Right atrium auricular region (tissue), 2 donors: Measurements from ENCODE around the gene TERF2IP. TPM values are rescaled to one million over a fixed set of nuclear protein-coding genes. Genes with fewer than 3 reads are reported as not detected.

Experiments
- DNase-seq: peaks from one replicate; pipeline ENCODE4 v3.0.0-alpha.2; 2019; ENCODE audit warnings: low spot score
- H3K27ac ChIP-seq, 2 donors: fragments of 200-600 bp; sonication (generic); 1 replicate in 1 of 2; 2 replicates in 1 of 2; pipeline ENCODE4 v1.5.1; 2016 to 2019
- H3K27me3 ChIP-seq, 2 donors: fragments of 200-600 bp; sonication (generic); one replicate each; pipeline versions ENCODE4 v1.5.1 to v1.6.0; 2017 to 2019
- H3K36me3 ChIP-seq: fragments of 200-600 bp; sonication (generic); one replicate; pipeline ENCODE4 v1.5.1; 2016
- H3K4me1 ChIP-seq, 2 donors: fragments of 200-600 bp; sonication (generic); one replicate each; pipeline versions ENCODE4 v1.5.1 to v1.6.0; 2017 to 2019
- H3K4me3 ChIP-seq, 2 donors: fragments of 200-600 bp; sonication (generic); 1 replicate in 1 of 2; 2 replicates in 1 of 2; pipeline ENCODE4 v1.5.1; 2017 to 2019; ENCODE audit warnings: mild to moderate bottlenecking in 1 of 2, moderate library complexity in 1 of 2
- H3K9me3 ChIP-seq, 2 donors: fragments of 200-600 bp; sonication (generic); one replicate each; pipeline ENCODE4 v1.5.1; 2019
- total RNA-seq, 2 donors: library from RNA; depleted of rRNA; stranded (reverse); fragments of >200 nt; gene quantifications; one replicate each; pipeline ENCODE4 v1.1.0, GENCODE V29; 2016
- TF ChIP-seq, protein P1 (sequence below), 2 donors: fragments of 200-600 bp; sonication (generic); IDR thresholded peaks; one replicate each; pipeline ENCODE4 v1.5.1; 2019; ENCODE audit warnings: antibody characterized with exemption in 2 of 2

TERF2IP gene
- total RNA-seq, 2 donors from 2014 or later: 77.8 to 81.8 TPM

DNA sequence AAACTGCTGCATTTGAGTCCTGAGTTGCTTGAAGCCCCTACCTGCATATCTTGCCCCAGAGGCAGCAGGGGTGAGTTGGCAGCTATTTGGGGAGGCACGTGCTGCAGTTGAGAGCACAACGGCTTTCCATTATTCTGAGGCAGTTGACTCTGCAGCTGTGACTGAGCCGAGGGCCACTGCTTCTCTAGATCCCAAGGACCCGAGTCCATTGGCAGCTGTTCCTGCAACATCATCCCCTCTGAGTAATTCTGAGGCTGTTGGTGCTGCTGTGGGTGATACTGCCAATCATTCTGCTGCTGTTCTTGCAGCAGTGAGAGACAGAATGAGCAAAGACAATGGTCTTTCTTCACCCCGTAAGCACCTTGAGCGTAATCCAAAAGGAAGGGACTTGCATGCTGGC is 12.7 kb downstream of the TERF2IP start:
- no peak for DNase-seq
- Histone ChIP-seq H3K4me3 (no peak overlapping the region), H3K27ac (no peak overlapping the region), H3K27me3 (no peaks in the 10 kb centered on the region), H3K36me3 (peaks cover 39% of the 10 kb centered on the region), H3K9me3 (no peaks in the 10 kb centered on the region), H3K4me1 (no peaks in the 10 kb centered on the region)
- TF ChIP-seq, protein P1, sequence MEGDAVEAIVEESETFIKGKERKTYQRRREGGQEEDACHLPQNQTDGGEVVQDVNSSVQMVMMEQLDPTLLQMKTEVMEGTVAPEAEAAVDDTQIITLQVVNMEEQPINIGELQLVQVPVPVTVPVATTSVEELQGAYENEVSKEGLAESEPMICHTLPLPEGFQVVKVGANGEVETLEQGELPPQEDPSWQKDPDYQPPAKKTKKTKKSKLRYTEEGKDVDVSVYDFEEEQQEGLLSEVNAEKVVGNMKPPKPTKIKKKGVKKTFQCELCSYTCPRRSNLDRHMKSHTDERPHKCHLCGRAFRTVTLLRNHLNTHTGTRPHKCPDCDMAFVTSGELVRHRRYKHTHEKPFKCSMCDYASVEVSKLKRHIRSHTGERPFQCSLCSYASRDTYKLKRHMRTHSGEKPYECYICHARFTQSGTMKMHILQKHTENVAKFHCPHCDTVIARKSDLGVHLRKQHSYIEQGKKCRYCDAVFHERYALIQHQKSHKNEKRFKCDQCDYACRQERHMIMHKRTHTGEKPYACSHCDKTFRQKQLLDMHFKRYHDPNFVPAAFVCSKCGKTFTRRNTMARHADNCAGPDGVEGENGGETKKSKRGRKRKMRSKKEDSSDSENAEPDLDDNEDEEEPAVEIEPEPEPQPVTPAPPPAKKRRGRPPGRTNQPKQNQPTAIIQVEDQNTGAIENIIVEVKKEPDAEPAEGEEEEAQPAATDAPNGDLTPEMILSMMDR (IDR thresholded peaks at IDR 0.05): no peak

- TF ChIP-seq, protein P1 (IDR thresholded peaks at IDR 0.05): no peak
- no peaks in the 10 kb centered on the region for H3K4me1 ChIP-seq
- peaks cover 34% of the 10 kb centered on the region for H3K36me3 ChIP-seq
- no peak overlapping the region for H3K4me3 ChIP-seq
- DNase-seq: no peak
- H3K27ac ChIP-seq: no peak overlapping the region
- H3K27me3 ChIP-seq: no peaks in the 10 kb centered on the region
- H3K9me3 ChIP-seq: no peaks in the 10 kb centered on the region
These were observed 13.2 kb downstream of the TERF2IP start for GRCh38 chr16:75660726-75661302.

GRCh38 chr16:75667503-75667902 is 19.9 kb downstream of the TERF2IP start:
- no peaks in the 10 kb centered on the region for H3K9me3 ChIP-seq
- H3K36me3 ChIP-seq: no peaks in the 10 kb centered on the region
- H3K27ac ChIP-seq: no peak overlapping the region
- no peaks in the 10 kb centered on the region for H3K4me1 ChIP-seq
- no peaks in the 10 kb centered on the region for H3K27me3 ChIP-seq
- no peak for DNase-seq
- no peak overlapping the region for H3K4me3 ChIP-seq
- TF ChIP-seq, protein P1 (IDR thresholded peaks at IDR 0.05): no peak

DNA sequence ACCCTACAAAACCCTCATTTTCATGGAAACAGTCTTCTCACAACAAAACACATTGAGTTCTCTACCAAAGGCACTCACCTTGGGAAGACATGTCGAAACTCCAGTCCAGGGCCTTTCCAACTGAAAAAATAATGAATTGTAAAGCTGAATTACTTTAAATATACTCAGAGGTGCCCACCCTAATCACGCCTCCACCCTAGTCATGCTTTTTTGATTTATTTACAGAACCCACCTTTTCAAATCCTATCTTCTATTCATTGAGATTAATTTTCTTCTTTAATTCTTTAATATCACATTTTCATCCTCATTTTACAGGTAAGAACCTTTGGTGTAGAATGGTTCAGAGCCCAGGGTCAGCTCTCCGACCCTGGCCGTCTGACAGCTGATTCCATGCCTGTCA is 29.3 kb downstream of the TERF2IP start, which contains the start of gene CPHXL2:
TSS of gene CPHXL2 (minus strand) at position 101 of the 400 bp plus-strand sequence. CDS start at position 91, 10 bp downstream.
- no peak within 1 kb of the TSS for H3K4me3 ChIP-seq
- no peaks in the 10 kb centered on the region for H3K36me3 ChIP-seq
- TF ChIP-seq, protein P1 (IDR thresholded peaks at IDR 0.05): no peak
- no peak within 1 kb of the TSS for H3K27ac ChIP-seq
- H3K27me3 ChIP-seq: no peaks in the 10 kb centered on the region
- H3K4me1 ChIP-seq: no peaks in the 10 kb centered on the region
- no peak for DNase-seq
- H3K9me3 ChIP-seq: no peaks in the 10 kb centered on the region

- Histone ChIP-seq H3K4me3 (no peak overlapping the region), H3K4me1 (no peaks in the 10 kb centered on the region), H3K27me3 (no peaks in the 10 kb centered on the region), H3K36me3 (no peaks in the 10 kb centered on the region), H3K9me3 (no peaks in the 10 kb centered on the region), H3K27ac (no peak overlapping the region)
- TF ChIP-seq, protein P1 (IDR thresholded peaks at IDR 0.05): no peak
- no peak for DNase-seq
These were observed 31.8 kb downstream of the TERF2IP start for GRCh38 chr16:75679366-75679765.

DNA sequence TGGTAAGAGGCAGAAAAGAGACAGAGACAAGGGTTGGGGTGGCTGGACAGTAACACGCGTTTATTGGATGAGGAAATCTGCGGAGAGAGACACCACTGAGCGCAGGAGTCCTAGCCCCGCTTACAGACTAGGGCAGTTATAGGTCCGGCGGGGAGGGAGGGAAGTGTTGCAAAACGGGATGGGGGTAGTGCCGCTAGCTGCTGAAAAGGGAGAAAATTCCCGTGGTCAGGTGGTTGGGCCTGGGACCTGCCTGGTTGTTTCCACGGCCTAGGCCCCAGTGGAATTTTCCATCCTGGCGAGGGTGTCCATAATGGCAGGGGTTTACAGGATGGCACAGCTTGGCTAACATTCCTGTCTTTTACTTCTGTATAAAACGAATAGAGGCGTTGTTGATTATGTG is 34.7 kb downstream of the TERF2IP start:
- Histone ChIP-seq H3K27ac (no peak overlapping the region), H3K9me3 (no peaks in the 10 kb centered on the region), H3K36me3 (no peaks in the 10 kb centered on the region), H3K4me3 (no peak overlapping the region), H3K27me3 (no peaks in the 10 kb centered on the region), H3K4me1 (no peaks in the 10 kb centered on the region)
- TF ChIP-seq, protein P1 (IDR thresholded peaks at IDR 0.05): no peak
- DNase-seq: no peak
